GM18526 (cell line): ENCODE data around the gene EPG5.

Source experiments
- POLR2A ChIP-seq: IDR thresholded peaks from 3 replicates; pipeline ENCODE4 v1.6.1; 2011; ENCODE audit not compliant: insufficient read length; ENCODE audit errors: extremely low read depth

Gene EPG5

GRCh38 chr18:45895339-45895738 is 71.8 kb downstream of the EPG5 start:
- TF ChIP-seq POLR2A, result no peak

DNA sequence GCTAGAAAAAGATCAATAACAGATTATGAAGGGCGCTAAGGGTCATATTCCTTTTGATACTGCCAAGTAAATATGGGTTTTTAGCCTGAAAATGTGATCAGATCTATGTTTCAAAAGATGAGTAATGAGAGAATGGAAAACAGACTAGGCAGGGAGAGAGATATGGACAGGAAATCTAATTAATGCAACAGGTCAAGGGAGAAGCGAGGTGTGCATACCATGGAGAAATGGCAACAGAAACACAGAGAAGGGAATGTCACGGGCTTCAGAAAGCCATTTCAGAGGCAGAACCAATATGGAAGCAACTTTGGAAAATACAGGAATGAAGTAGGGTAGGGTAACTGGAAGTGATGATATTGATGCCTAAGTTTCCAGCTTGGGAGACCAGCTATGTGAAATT is 72.3 kb downstream of the EPG5 start:
- TF ChIP-seq POLR2A, result no peak

- no peak for TF ChIP-seq POLR2A
Observed at GRCh38 chr18:45891806-45892205, 75.3 kb downstream of the EPG5 start.

GRCh38 chr18:45890606-45891005 is 76.5 kb downstream of the EPG5 start:
- TF ChIP-seq POLR2A, result no peak

DNA sequence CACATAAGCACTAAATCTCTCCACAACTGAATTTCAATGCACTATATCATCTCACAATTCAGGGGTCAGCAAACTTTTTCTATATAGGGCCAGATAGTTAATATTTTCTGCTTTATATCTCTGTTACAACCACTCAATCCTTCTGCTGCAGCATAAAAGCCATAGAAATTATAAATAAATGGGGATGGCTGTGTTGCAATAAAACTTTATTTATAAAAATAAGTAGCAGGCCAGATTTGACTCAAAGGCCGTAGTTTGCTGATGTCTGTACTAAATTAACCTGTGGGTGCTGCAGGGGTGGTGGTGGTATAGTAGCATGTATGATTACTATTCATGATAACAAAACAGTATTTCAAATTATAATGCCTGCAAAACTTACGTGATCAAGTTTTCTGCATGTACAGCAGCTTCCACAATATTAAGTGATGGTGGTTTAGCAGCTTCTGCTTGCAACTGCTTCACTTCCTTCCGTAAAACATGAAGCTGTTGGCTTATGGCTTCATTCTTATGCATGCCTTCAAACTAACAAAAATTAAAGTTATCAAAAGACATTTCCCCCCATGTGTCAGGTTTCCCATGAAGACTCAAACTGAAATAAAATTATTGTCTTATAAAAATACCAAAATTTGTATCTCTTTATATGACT is 77.6 kb downstream of the EPG5 start:
- no peak for TF ChIP-seq POLR2A

- no peak for TF ChIP-seq POLR2A
Observed at GRCh38 chr18:45887585-45887984, 79.5 kb downstream of the EPG5 start.

GRCh38 chr18:45880876-45881558 is 86.1 kb downstream of the EPG5 start:
- TF ChIP-seq POLR2A, result no peak

GRCh38 chr18:45879681-45880655 is 87.2 kb downstream of the EPG5 start:
- TF ChIP-seq POLR2A, result no peak

DNA sequence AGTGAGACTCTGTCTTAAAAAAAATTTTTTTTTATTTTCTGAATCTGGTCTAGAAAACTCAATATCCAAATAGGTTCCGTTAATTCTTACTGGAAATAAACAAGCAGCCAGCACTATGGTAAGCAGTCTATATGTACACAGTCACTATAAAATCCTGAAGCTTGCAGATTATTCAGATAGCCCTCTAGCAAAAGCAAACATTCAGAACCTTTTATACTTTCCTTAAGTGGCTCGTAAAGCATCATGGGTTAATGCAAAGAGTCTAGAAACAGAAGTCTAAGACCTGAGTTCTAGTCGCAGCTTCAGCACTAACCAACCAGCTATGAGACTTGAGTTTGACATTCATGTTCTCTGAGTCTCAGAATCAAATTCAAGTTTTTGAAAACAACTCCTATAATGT is 89.7 kb downstream of the EPG5 start:
- no peak for TF ChIP-seq POLR2A

DNA sequence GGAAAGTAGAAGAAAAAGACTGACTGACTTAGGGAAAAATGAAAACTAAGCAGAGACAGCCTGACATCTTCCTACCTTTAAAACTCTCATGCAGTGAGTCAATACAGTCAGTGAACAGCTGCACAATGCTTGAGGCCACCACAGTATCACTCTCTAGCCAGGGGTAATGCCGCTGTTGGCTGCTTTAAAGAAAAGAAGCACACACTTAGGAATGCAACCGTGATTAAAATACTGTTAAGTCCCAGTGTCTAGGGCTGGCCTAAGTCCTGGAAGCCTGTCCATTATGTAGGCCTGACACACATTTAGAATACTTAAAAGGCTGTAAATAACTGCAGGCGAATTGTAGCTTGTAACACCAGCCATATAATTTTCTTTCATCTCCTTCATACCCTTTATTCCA is 91.0 kb downstream of the EPG5 start:
- TF ChIP-seq POLR2A, result no peak

GRCh38 chr18:45874491-45875184 is 92.5 kb downstream of the EPG5 start:
- no peak for TF ChIP-seq POLR2A

DNA sequence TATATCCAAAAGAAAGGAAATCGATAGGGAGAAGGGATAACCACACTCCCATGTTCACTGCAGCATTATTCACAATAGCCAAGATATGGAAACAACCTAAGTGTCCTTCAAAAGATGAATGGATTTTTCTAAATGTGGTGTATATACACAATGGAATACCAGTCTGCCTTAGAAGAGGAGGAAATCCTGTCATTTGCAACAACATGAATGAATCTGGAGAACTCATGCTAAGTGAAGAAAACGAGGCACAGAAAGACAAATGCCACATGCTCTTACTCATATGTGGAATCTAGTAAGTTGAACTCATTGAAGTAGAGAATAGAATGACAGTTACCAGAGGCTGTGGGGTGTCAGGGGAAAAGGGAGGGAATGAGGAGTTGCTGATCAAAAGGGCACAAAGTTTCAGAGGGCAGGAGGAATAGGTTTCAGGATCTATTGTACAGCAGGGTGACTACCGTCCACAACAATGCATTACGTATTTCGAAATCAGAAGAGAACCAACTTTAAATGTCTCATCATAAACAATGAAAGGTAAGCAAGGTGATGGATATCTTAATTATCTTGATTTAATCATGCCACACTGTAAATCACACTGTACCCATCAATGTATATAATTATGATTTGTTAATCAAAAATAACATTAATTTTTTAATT is 95.6 kb downstream of the EPG5 start:
- TF ChIP-seq POLR2A, result no peak

GRCh38 chr18:45870419-45870818 is 96.7 kb downstream of the EPG5 start:
- TF ChIP-seq POLR2A, result no peak

- no peak for TF ChIP-seq POLR2A
Observed at GRCh38 chr18:45865466-45865865, 101.7 kb downstream of the EPG5 start.

DNA sequence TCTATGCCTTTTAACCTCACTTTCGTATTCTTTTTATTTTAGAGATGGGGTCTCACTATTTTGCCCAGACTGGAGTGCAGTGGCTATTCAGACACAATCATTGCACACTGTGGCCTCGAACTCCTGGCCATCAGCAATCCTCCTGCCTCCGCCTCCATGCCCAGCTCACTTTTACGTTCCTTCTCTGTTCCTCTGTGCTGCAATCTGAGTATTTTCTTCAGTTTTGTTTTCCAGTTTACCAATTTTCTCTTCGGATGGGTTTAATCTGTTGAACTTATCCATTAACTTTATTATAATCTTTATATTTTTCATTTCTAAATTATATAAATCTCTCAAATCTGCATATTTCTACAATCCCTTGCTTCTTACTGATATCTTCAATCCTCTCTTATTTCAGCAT is 103.0 kb downstream of the EPG5 start:
- no peak for TF ChIP-seq POLR2A
